BLaER1 treated with 17β-estradiol and CSF1 and Interleukin-3, amounts not matched to agents 10 nM and 100 nM (cell line): ENCODE data around the gene SIK3.
"Not testable (repeated sequence)": the region's sequence is repeated elsewhere in the genome, so short reads cannot be mapped to it uniquely, and the experiment has no call there.

Source experiments
- H3K27ac ChIP-seq, 11 experiments: shearing (Covaris generic); formaldehyde crosslinking; 2 replicates each; pipeline ENCODE4 v1.8.1; 2022
- H3K27me3 ChIP-seq, 11 experiments: shearing (Covaris generic); formaldehyde crosslinking; 2 replicates each; pipeline ENCODE4 v1.8.1; 2022
- H3K36me3 ChIP-seq, 11 experiments: shearing (Covaris generic); formaldehyde crosslinking; 2 replicates each; pipeline ENCODE4 v1.8.1; 2022
- H3K4me1 ChIP-seq, 10 experiments: shearing (Covaris generic); formaldehyde crosslinking; 2 replicates each; pipeline ENCODE4 v1.8.1; 2022
- H3K4me2 ChIP-seq, 11 experiments: shearing (Covaris generic); formaldehyde crosslinking; 2 replicates each; pipeline ENCODE4 v1.8.1; 2022
- H3K4me3 ChIP-seq, 10 experiments: shearing (Covaris generic); formaldehyde crosslinking; 2 replicates each; pipeline ENCODE4 v1.8.1; 2022
- H3K9ac ChIP-seq, 11 experiments: shearing (Covaris generic); formaldehyde crosslinking; 2 replicates each; pipeline ENCODE4 v1.8.1; 2022
- H3K9me3 ChIP-seq, 11 experiments: shearing (Covaris generic); formaldehyde crosslinking; replicated peaks in 1 of 11; 2 replicates each; pipeline ENCODE4 v1.8.1; 2022
- H4K20me1 ChIP-seq, 11 experiments: shearing (Covaris generic); formaldehyde crosslinking; 2 replicates each; pipeline ENCODE4 v1.8.1; 2022
- Cebpa-rat ChIP-seq, 11 experiments: shearing (Covaris generic); IDR thresholded peaks; 2 replicates each; pipeline ENCODE4 v1.8.1; 2022

SIK3 gene

GRCh38 chr11:117098269-117099232 is at the start of gene SIK3:
Gene SIK3 (minus strand): TSS chr11:117098428. CDS start chr11:117098415, 13 bp downstream.
- Histone ChIP-seq H3K9ac (peak within 1 kb of the TSS; percentile 92 to 100 (median 96)), H3K36me3 (no peaks in the 10 kb centered on the region), H4K20me1 (peaks cover 25 to 44% (median 36%) of the 10 kb centered on the region in 11 experiments), H3K4me3 (peak within 1 kb of the TSS; percentile 85 to 95 (median 92)), H3K4me1 (peaks cover 39 to 53% (median 48%) of the 10 kb centered on the region in 10 experiments), H3K4me2 (peak within 1 kb of the TSS; percentile 86 to 96 (median 93)), H3K27me3 (no peaks in the 10 kb centered on the region), H3K27ac (peak within 1 kb of the TSS; percentile 88 to 99 (median 95)), H3K9me3 (no peaks in the 10 kb centered on the region)
- TF ChIP-seq Cebpa-rat (IDR thresholded peaks at IDR 0.05), result no peak

GRCh38 chr11:117146521-117146920 is 48.3 kb upstream of the SIK3 start:
- peak overlapping the region in 1 of 11 experiments; percentile 91; a peak in 2 of 22 replicates for H3K27ac ChIP-seq
- H3K9ac ChIP-seq, result peak overlapping the region in 8 of 11 experiments; percentile 85 to 94 (median 94); a peak in 9 of 22 replicates
- H3K9me3 ChIP-seq, result no peaks in the 10 kb centered on the region
- TF ChIP-seq Cebpa-rat (IDR thresholded peaks at IDR 0.05), result no peak
- H4K20me1 ChIP-seq, result peaks cover 67 to 71% (median 70%) of the 10 kb centered on the region in 11 experiments
- no peaks in the 10 kb centered on the region for H3K27me3 ChIP-seq
- peaks cover 42 to 61% (median 57%) of the 10 kb centered on the region in 11 experiments for H3K36me3 ChIP-seq
- peaks cover 25 to 56% (median 32%) of the 10 kb centered on the region in 10 experiments for H3K4me1 ChIP-seq
- peak overlapping the region; percentile 82 to 95 (median 88) for H3K4me2 ChIP-seq
- peak overlapping the region in 7 of 10 experiments; percentile 72 to 98 (median 92); a peak in 13 of 20 replicates for H3K4me3 ChIP-seq

GRCh38 chr11:117145393-117145761 is 47.1 kb upstream of the SIK3 start:
- peaks cover 56 to 60% (median 59%) of the 10 kb centered on the region in 11 experiments for H4K20me1 ChIP-seq
- peak overlapping the region; percentile 72 to 98 (median 91) for H3K4me3 ChIP-seq
- no peaks in the 10 kb centered on the region for H3K27me3 ChIP-seq
- TF ChIP-seq Cebpa-rat (IDR thresholded peaks at IDR 0.05), result no peak
- peak overlapping the region; percentile 82 to 95 (median 88) for H3K4me2 ChIP-seq
- H3K9me3 ChIP-seq, result no peaks in the 10 kb centered on the region
- peak overlapping the region; percentile 85 to 94 (median 93) for H3K9ac ChIP-seq
- peak overlapping the region; percentile 62 to 95 (median 90); a peak in 21 of 22 replicates for H3K27ac ChIP-seq
- H3K36me3 ChIP-seq, result peaks cover 38 to 50% (median 48%) of the 10 kb centered on the region in 11 experiments
- H3K4me1 ChIP-seq, result peaks cover 25 to 52% (median 32%) of the 10 kb centered on the region in 10 experiments

GRCh38 chr11:117144477-117145392 is 46.5 kb upstream of the SIK3 start:
- Histone ChIP-seq H3K9ac (peak overlapping the region; percentile 85 to 94 (median 93)), H3K36me3 (peaks cover 31 to 43% (median 41%) of the 10 kb centered on the region in 11 experiments), H3K27ac (peak overlapping the region; percentile 62 to 95 (median 90)), H3K27me3 (no peaks in the 10 kb centered on the region), H3K4me3 (peak overlapping the region; percentile 72 to 98 (median 91)), H4K20me1 (peaks cover 50 to 53% (median 52%) of the 10 kb centered on the region in 11 experiments), H3K4me2 (peak overlapping the region; percentile 82 to 95 (median 88)), H3K4me1 (peaks cover 25 to 48% (median 32%) of the 10 kb centered on the region in 10 experiments), H3K9me3 (no peaks in the 10 kb centered on the region)
- TF ChIP-seq Cebpa-rat (IDR thresholded peaks at IDR 0.05), result no peak

GRCh38 chr11:117143871-117144476 is 45.7 kb upstream of the SIK3 start, which contains the start of gene PAFAH1B2:
Gene PAFAH1B2 (plus strand): TSS chr11:117144287. CDS start chr11:117152448, 8,161 bp downstream.
- Histone ChIP-seq H3K27ac (peak within 1 kb of the TSS; percentile 62 to 95 (median 90)), H4K20me1 (peaks cover 42 to 46% (median 45%) of the 10 kb centered on the region in 11 experiments), H3K4me1 (peaks cover 25 to 45% (median 32%) of the 10 kb centered on the region in 10 experiments), H3K4me2 (peak within 1 kb of the TSS; percentile 82 to 99 (median 89)), H3K4me3 (peak within 1 kb of the TSS; percentile 72 to 98 (median 91)), H3K9ac (peak within 1 kb of the TSS; percentile 85 to 94 (median 93)), H3K9me3 (no peaks in the 10 kb centered on the region), H3K27me3 (no peaks in the 10 kb centered on the region), H3K36me3 (peaks cover 29 to 37% (median 34%) of the 10 kb centered on the region in 11 experiments)
- no peak for TF ChIP-seq Cebpa-rat (IDR thresholded peaks at IDR 0.05)

- Histone ChIP-seq H3K4me1 (peaks cover 25 to 39% (median 32%) of the 10 kb centered on the region in 10 experiments), H3K36me3 (peaks cover 23 to 31% (median 29%) of the 10 kb centered on the region in 11 experiments), H3K27me3 (no peaks in the 10 kb centered on the region), H3K4me2 (peak overlapping the region; percentile 74 to 99 (median 88)), H3K9me3 (no peaks in the 10 kb centered on the region), H3K27ac (peak overlapping the region; percentile 62 to 95 (median 90); a peak in 21 of 22 replicates), H3K4me3 (peak overlapping the region; percentile 72 to 98 (median 91)), H3K9ac (peak overlapping the region; percentile 85 to 94 (median 93)), H4K20me1 (peaks cover 36 to 40% (median 39%) of the 10 kb centered on the region in 11 experiments)
- no peak for TF ChIP-seq Cebpa-rat (IDR thresholded peaks at IDR 0.05)
These were observed 45.2 kb upstream of the SIK3 start for GRCh38 chr11:117143390-117143789.

- not testable (repeated sequence) for H3K4me3 ChIP-seq, H3K4me1 ChIP-seq, H3K4me2 ChIP-seq, H3K9ac ChIP-seq, H3K9me3 ChIP-seq, H3K27ac ChIP-seq, H4K20me1 ChIP-seq, H3K36me3 ChIP-seq, H3K27me3 ChIP-seq
These were observed 39.2 kb upstream of the SIK3 start for GRCh38 chr11:117137223-117138086.

GRCh38 chr11:117134979-117135378 is 36.8 kb upstream of the SIK3 start:
- H3K9ac ChIP-seq, H3K27me3 ChIP-seq, H3K36me3 ChIP-seq, H3K4me2 ChIP-seq, H3K27ac ChIP-seq, H3K4me1 ChIP-seq, H3K4me3 ChIP-seq, H4K20me1 ChIP-seq, H3K9me3 ChIP-seq: not testable (repeated sequence)
